ENCODE results near the gene GALNT10.

The GALNT10 gene

GRCh38 chr5:154258531-154259217 lies 68.1 kb downstream of the GALNT10 start:
- Histone ChIP-seq H3K27me3 (ENCODE audit: insufficient read depth, low read length, poor library complexity) (no peaks in the 10 kb centered on the region), H3K36me3 (ENCODE audit: insufficient read depth, low read length) (no peaks in the 10 kb centered on the region), H3K4me2 (ENCODE audit: insufficient read depth, low read length) (no peak overlapping the region), H4K20me1 (ENCODE audit: insufficient read depth, low read length) (no peaks in the 10 kb centered on the region), H3K79me2 (ENCODE audit: insufficient read depth, low read length) (no peaks in the 10 kb centered on the region), H3K4me1 (ENCODE audit: insufficient read depth, low read length) (no peaks in the 10 kb centered on the region), H3K4me3 (ENCODE audit: low read depth in 1 of 2, low read length in 2 of 2) (no peak overlapping the region), H3K9ac (ENCODE audit: low read depth, low read length) (no peak overlapping the region), H3K27ac (ENCODE audit: low read length) (no peak overlapping the region), H3K9me3 (ENCODE audit: insufficient read depth, low read length, severe bottlenecking) (no peaks in the 10 kb centered on the region), H2AFZ (ENCODE audit: low read depth, low read length) (no peak overlapping the region)
- ATAC-seq (ENCODE audit: insufficient read depth, low read depth) (no peak), DNase-seq (no peak)
- TF ChIP-seq, protein P1, sequence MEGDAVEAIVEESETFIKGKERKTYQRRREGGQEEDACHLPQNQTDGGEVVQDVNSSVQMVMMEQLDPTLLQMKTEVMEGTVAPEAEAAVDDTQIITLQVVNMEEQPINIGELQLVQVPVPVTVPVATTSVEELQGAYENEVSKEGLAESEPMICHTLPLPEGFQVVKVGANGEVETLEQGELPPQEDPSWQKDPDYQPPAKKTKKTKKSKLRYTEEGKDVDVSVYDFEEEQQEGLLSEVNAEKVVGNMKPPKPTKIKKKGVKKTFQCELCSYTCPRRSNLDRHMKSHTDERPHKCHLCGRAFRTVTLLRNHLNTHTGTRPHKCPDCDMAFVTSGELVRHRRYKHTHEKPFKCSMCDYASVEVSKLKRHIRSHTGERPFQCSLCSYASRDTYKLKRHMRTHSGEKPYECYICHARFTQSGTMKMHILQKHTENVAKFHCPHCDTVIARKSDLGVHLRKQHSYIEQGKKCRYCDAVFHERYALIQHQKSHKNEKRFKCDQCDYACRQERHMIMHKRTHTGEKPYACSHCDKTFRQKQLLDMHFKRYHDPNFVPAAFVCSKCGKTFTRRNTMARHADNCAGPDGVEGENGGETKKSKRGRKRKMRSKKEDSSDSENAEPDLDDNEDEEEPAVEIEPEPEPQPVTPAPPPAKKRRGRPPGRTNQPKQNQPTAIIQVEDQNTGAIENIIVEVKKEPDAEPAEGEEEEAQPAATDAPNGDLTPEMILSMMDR (IDR thresholded peaks at IDR 0.05; ENCODE audit: borderline replicate concordance, extremely low read depth, low read length, poor library complexity, severe bottlenecking), result no peak
- TF ChIP-seq EZH2 (IDR thresholded peaks at IDR 0.05; ENCODE audit: borderline replicate concordance, low read depth, low read length, severe bottlenecking), result no peak

DNA sequence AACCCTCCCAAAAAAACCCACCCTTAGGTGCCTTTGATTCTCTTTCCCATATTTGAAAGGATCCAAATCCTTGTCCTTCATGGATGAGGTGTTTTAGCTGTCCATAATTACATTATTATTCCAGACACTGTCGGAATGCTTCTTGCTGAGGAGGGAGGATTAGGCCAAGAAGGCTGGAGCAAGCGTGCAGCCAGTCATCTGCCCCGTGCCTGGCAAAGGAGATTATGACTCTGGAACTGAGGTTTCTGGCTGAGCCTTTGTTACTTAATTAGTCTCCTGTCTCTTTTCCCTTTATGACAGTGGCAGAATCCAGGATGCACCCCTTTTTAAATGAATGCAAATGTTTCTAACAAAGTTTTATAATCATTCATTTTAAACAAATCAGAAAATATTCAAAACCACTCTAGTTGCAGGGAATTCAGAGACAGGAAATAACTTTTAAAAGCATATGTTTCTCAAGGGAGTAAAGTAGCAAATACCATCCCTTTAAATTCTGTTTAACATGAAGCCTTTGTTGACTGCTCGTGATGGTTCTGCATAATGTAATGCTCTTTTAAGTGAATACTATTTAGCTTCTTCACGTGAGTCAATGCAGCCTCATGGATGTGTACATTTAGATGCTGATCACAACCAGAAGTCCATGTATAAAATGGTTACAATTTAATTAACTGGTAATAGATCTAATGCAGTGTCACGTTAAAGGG lies 69.8 kb downstream of the GALNT10 start:
- Histone ChIP-seq H3K9me3 (ENCODE audit: insufficient read depth, low read length, severe bottlenecking) (no peaks in the 10 kb centered on the region), H2AFZ (ENCODE audit: low read depth, low read length) (no peak overlapping the region), H3K4me2 (ENCODE audit: insufficient read depth, low read length) (no peak overlapping the region), H3K4me1 (ENCODE audit: insufficient read depth, low read length) (no peaks in the 10 kb centered on the region), H4K20me1 (ENCODE audit: insufficient read depth, low read length) (no peaks in the 10 kb centered on the region; the same call in 1 of the 2 replicates), H3K36me3 (ENCODE audit: insufficient read depth, low read length) (no peaks in the 10 kb centered on the region), H3K27ac (ENCODE audit: low read length) (no peak overlapping the region), H3K9ac (ENCODE audit: low read depth, low read length) (no peak overlapping the region), H3K4me3 (ENCODE audit: low read depth in 1 of 2, low read length in 2 of 2) (no peak overlapping the region), H3K79me2 (ENCODE audit: insufficient read depth, low read length) (no peaks in the 10 kb centered on the region), H3K27me3 (ENCODE audit: insufficient read depth, low read length, poor library complexity) (no peaks in the 10 kb centered on the region)
- DNase-seq, result no peak
- no peak for ATAC-seq (ENCODE audit: insufficient read depth, low read depth)
- TF ChIP-seq, protein P1 (IDR thresholded peaks at IDR 0.05; ENCODE audit: borderline replicate concordance, extremely low read depth, low read length, poor library complexity, severe bottlenecking), result no peak

GRCh38 chr5:154262342-154262741 lies 71.8 kb downstream of the GALNT10 start:
- Histone ChIP-seq H3K27me3 (ENCODE audit: insufficient read depth, low read length, poor library complexity) (no peaks in the 10 kb centered on the region), H3K4me3 (ENCODE audit: low read depth in 1 of 2, low read length in 2 of 2) (no peak overlapping the region), H3K9me3 (ENCODE audit: insufficient read depth, low read length, severe bottlenecking) (no peaks in the 10 kb centered on the region), H3K4me2 (ENCODE audit: insufficient read depth, low read length) (no peak overlapping the region), H2AFZ (ENCODE audit: low read depth, low read length) (no peak overlapping the region), H4K20me1 (ENCODE audit: insufficient read depth, low read length) (no peaks in the 10 kb centered on the region; the same call in 1 of the 2 replicates), H3K79me2 (ENCODE audit: insufficient read depth, low read length) (no peaks in the 10 kb centered on the region), H3K4me1 (ENCODE audit: insufficient read depth, low read length) (no peaks in the 10 kb centered on the region), H3K27ac (ENCODE audit: low read length) (no peak overlapping the region), H3K9ac (ENCODE audit: low read depth, low read length) (no peak overlapping the region), H3K36me3 (ENCODE audit: insufficient read depth, low read length) (no peaks in the 10 kb centered on the region)
- no peak for DNase-seq
- no peak for ATAC-seq (ENCODE audit: insufficient read depth, low read depth)
- no peak for TF ChIP-seq EZH2 (IDR thresholded peaks at IDR 0.05; ENCODE audit: borderline replicate concordance, low read depth, low read length, severe bottlenecking)
- TF ChIP-seq, protein P1 (IDR thresholded peaks at IDR 0.05; ENCODE audit: borderline replicate concordance, extremely low read depth, low read length, poor library complexity, severe bottlenecking), result no peak
